ENCODE data around the gene GRM2.

- no peak for TF ChIP-seq EZH2 (IDR thresholded peaks at IDR 0.05; ENCODE audit: insufficient read depth, poor library complexity, severe bottlenecking)
- no peak for TF ChIP-seq EZH2phosphoT487 (IDR thresholded peaks at IDR 0.05; ENCODE audit: insufficient read depth, low read depth)
Observed at GRCh38 chr3:51721062-51721745, 14.3 kb downstream of the GRM2 start.

Data from GM23248 (cell line).